H1 (cell line): ENCODE results near the gene PREX1. TPM values are rescaled to one million over a fixed set of nuclear protein-coding genes. Genes with fewer than 3 reads are reported as not detected.

Experiments
- CTCF ChIA-PET: fragments of 300-600 bp; sonication (Branson Sonifier 250); formaldehyde crosslinking; loops from one replicate; lab custom pipeline; 2021; ENCODE audit not compliant: partially characterized antibody; lab: Charles Lee
- POLR2A ChIA-PET: fragments of 300-600 bp; sonication (Branson Sonifier 250); formaldehyde crosslinking; loops from one replicate; lab custom pipeline; 2021; ENCODE audit warnings: inconsistent platforms; ENCODE audit not compliant: partially characterized antibody; lab: Charles Lee
- DNase-seq, 2 experiments: peaks; one replicate each; pipeline versions ENCODE4 v3.0.0 to v3.0.0-alpha.2; 2010 to 2022; ENCODE audit warnings: low spot score in 2 of 2, low read depth in 1 of 2, mixed read lengths in 1 of 2
- FAIRE-seq: peaks from 2 replicates; lab custom pipeline; 2011; peaks lifted over from hg19 to GRCh38; lab: Jason Lieb, UNC
- H2AFZ ChIP-seq: 2 replicates; pipeline ENCODE4 v1.8.1; 2012; ENCODE audit warnings: low read length, inconsistent platforms
- H2AK5ac ChIP-seq: 2 replicates; pipeline ENCODE4 v1.6.1; 2013; ENCODE audit warnings: low read depth, low read length
- H2BK120ac ChIP-seq: replicated peaks from 2 replicates; pipeline ENCODE3; 2013; ENCODE audit warnings: low read depth, low read length, inconsistent platforms
- H2BK12ac ChIP-seq: 2 replicates; pipeline ENCODE4 v1.6.1; 2013; ENCODE audit warnings: low read depth, low read length
- H2BK15ac ChIP-seq: 2 replicates; pipeline ENCODE4 v1.6.1; 2013; ENCODE audit warnings: low read length
- H2BK20ac ChIP-seq: 2 replicates; pipeline ENCODE4 v1.6.1; 2013; ENCODE audit warnings: low read length
- H2BK5ac ChIP-seq: 2 replicates; pipeline ENCODE4 v1.6.1; 2013; ENCODE audit warnings: low read depth, low read length
- H3K14ac ChIP-seq: 2 replicates; pipeline ENCODE4 v1.6.1; 2013; ENCODE audit warnings: inconsistent platforms; ENCODE audit not compliant: insufficient read length
- H3K18ac ChIP-seq: 2 replicates; pipeline ENCODE4 v1.6.1; 2013; ENCODE audit warnings: low read length; ENCODE audit errors: extremely low read depth
- H3K23ac ChIP-seq: 2 replicates; pipeline ENCODE4 v1.6.1; 2013; ENCODE audit warnings: inconsistent platforms; ENCODE audit not compliant: insufficient read length
- H3K23me2 ChIP-seq: 2 replicates; pipeline ENCODE4 v1.6.1; 2013; ENCODE audit warnings: low read depth, low read length
- H3K27ac ChIP-seq: 2 replicates; pipeline ENCODE4 v1.6.1; 2011; ENCODE audit warnings: low read depth, low read length, inconsistent platforms
- H3K27me3 ChIP-seq, 4 experiments: replicated peaks in 1 of 4; 1 replicate in 1 of 4; 2 replicates in 3 of 4; pipeline versions ENCODE4 v1.6.1 to v1.8.1; 2011 to 2013; ENCODE audit warnings: low read length in 3 of 4, mild to moderate bottlenecking in 3 of 4, inconsistent platforms in 2 of 4, mixed read lengths in 2 of 4, moderate library complexity in 1 of 4; ENCODE audit not compliant: control insufficient read depth in 3 of 4, insufficient read depth in 3 of 4; ENCODE audit errors: extremely low read depth in 1 of 4
- H3K36me3 ChIP-seq, 4 experiments: 2 replicates each; pipeline versions ENCODE4 v1.6.1 to v1.8.1; 2011 to 2013; ENCODE audit warnings: mild to moderate bottlenecking in 4 of 4, low read length in 3 of 4, moderate library complexity in 2 of 4, control low read depth in 1 of 4, inconsistent platforms in 1 of 4; ENCODE audit not compliant: insufficient read depth in 4 of 4, control insufficient read depth in 2 of 4
- H3K4ac ChIP-seq: replicated peaks from 2 replicates; pipeline ENCODE3; 2013; ENCODE audit warnings: low read length, low read depth, mixed read lengths, inconsistent platforms; ENCODE audit not compliant: insufficient read length
- H3K4me1 ChIP-seq, 4 experiments: replicated peaks in 1 of 4; 1 replicate in 1 of 4; 2 replicates in 3 of 4; pipeline versions ENCODE4 v1.6.1 to v1.8.1; 2011 to 2013; ENCODE audit warnings: low read length in 3 of 4, inconsistent platforms in 2 of 4, mixed read lengths in 1 of 4; ENCODE audit not compliant: insufficient read depth in 4 of 4, control insufficient read depth in 3 of 4
- H3K4me2 ChIP-seq, 2 experiments: 2 replicates each; pipeline versions ENCODE4 v1.6.1 to v1.8.1; 2011 to 2013; ENCODE audit warnings: low read depth in 2 of 2, low read length in 2 of 2, control low read depth in 1 of 2, inconsistent platforms in 1 of 2, mild to moderate bottlenecking in 1 of 2; ENCODE audit not compliant: insufficient read depth in 1 of 2
- H3K4me3 ChIP-seq, 4 experiments: fragments of 200-600, 300-600 bp in 1 of 4; sonication (generic), shearing (Covaris generic), sonication (Bioruptor Twin) in 1 of 4; 2 replicates each; pipeline versions ENCODE4 v1.5.1 to v1.8.1; 2011 to 2016; ENCODE audit warnings: low read length in 4 of 4, low read depth in 3 of 4, control low read depth in 2 of 4, inconsistent platforms in 2 of 4, mild to moderate bottlenecking in 2 of 4, mixed read lengths in 1 of 4, moderate library complexity in 1 of 4; ENCODE audit not compliant: insufficient read depth in 2 of 4; ENCODE audit errors: extremely low read depth in 1 of 4
- H3K56ac ChIP-seq: replicated peaks from 2 replicates; pipeline ENCODE3; 2013; ENCODE audit warnings: low read depth, mild to moderate bottlenecking, mixed read lengths, low read length, inconsistent platforms; ENCODE audit not compliant: insufficient read length
- H3K79me1 ChIP-seq: 2 replicates; pipeline ENCODE4 v1.6.1; 2013; ENCODE audit warnings: low read depth, low read length, control low read depth
- H3K79me2 ChIP-seq, 2 experiments: 2 replicates each; pipeline versions ENCODE4 v1.6.1 to v1.8.1; 2012 to 2013; ENCODE audit warnings: low read length in 2 of 2, mild to moderate bottlenecking in 2 of 2, inconsistent platforms in 1 of 2; ENCODE audit not compliant: insufficient read depth in 2 of 2, control insufficient read depth in 1 of 2
- H3K9ac ChIP-seq, 4 experiments: replicated peaks in 1 of 4; 1 replicate in 1 of 4; 2 replicates in 3 of 4; pipeline versions ENCODE4 v1.6.1 to v1.8.1; 2011 to 2013; ENCODE audit warnings: low read depth in 3 of 4, low read length in 3 of 4, control low read depth in 2 of 4, mild to moderate bottlenecking in 2 of 4, moderate library complexity in 2 of 4, inconsistent platforms in 1 of 4; ENCODE audit errors: extremely low read depth in 1 of 4
- H3K9me3 ChIP-seq, 2 experiments: 2 replicates each; pipeline versions ENCODE4 v1.6.1 to v1.8.1; 2012 to 2013; ENCODE audit warnings: mild to moderate bottlenecking in 2 of 2, moderate library complexity in 2 of 2, control low read depth in 1 of 2, inconsistent platforms in 1 of 2, low read depth in 1 of 2, low read length in 1 of 2, mixed read lengths in 1 of 2; ENCODE audit not compliant: insufficient read depth in 2 of 2
- H4K20me1 ChIP-seq, 2 experiments: replicated peaks in 1 of 2; 2 replicates each; pipeline versions ENCODE3 to v1.8.1; 2011 to 2013; ENCODE audit warnings: inconsistent platforms in 2 of 2, low read length in 2 of 2, mild to moderate bottlenecking in 1 of 2; ENCODE audit not compliant: insufficient read depth in 2 of 2, control insufficient read depth in 1 of 2
- H4K5ac ChIP-seq: 2 replicates; pipeline ENCODE4 v1.6.1; 2013; ENCODE audit warnings: low read length, low read depth, mixed read lengths, inconsistent platforms; ENCODE audit not compliant: insufficient read length
- H4K8ac ChIP-seq: 2 replicates; pipeline ENCODE4 v1.8.0; 2013; ENCODE audit warnings: mild to moderate bottlenecking, moderate library complexity, low read length, inconsistent platforms; ENCODE audit not compliant: insufficient read depth; ENCODE audit errors: extremely low read depth
- H4K91ac ChIP-seq: replicated peaks from 2 replicates; pipeline ENCODE3; 2013; ENCODE audit warnings: low read length, mixed read lengths, inconsistent platforms; ENCODE audit not compliant: insufficient read length
- CEBPB ChIP-seq: IDR thresholded peaks from 2 replicates; pipeline ENCODE4 v1.6.1; 2012; ENCODE audit warnings: low read depth, low read length
- CREB1 ChIP-seq: IDR thresholded peaks from 2 replicates; pipeline ENCODE4 v1.6.1; 2012; ENCODE audit warnings: inconsistent platforms
- FOSL1 ChIP-seq: IDR thresholded peaks from 2 replicates; pipeline ENCODE4 v1.6.1; 2011; ENCODE audit warnings: mild to moderate bottlenecking, low read depth, low read length, moderate library complexity; ENCODE audit not compliant: insufficient read depth
- GABPA ChIP-seq: IDR thresholded peaks from 2 replicates; pipeline ENCODE4 v1.6.1; 2011; ENCODE audit warnings: mild to moderate bottlenecking, low read length, moderate library complexity, borderline replicate concordance; ENCODE audit not compliant: insufficient read depth
- KDM1A ChIP-seq: fragments of 200-600, 300-600 bp; sonication (generic); IDR thresholded peaks from 2 replicates; pipeline ENCODE4 v1.7.1; 2016; ENCODE audit warnings: mild to moderate bottlenecking, low read length, borderline replicate concordance
- MAFK ChIP-seq: IDR thresholded peaks from 2 replicates; pipeline ENCODE4 v1.6.1; 2012; ENCODE audit warnings: low read depth, mild to moderate bottlenecking, improper control_type of control experiment, low read length
- NANOG ChIP-seq: IDR thresholded peaks from 2 replicates; pipeline ENCODE4 v1.6.1; 2011; ENCODE audit warnings: low read length, low read depth, mild to moderate bottlenecking, inconsistent platforms; ENCODE audit not compliant: insufficient read depth, poor library complexity, severe bottlenecking
- PHF8 ChIP-seq: fragments of 200-600 bp; sonication (generic); conservative IDR thresholded peaks from 2 replicates; pipeline ENCODE4 v1.7.1; 2012; ENCODE audit warnings: low read depth, mild to moderate bottlenecking, inconsistent platforms, low read length, moderate library complexity
- POLR2AphosphoS5 ChIP-seq: IDR thresholded peaks from 2 replicates; pipeline ENCODE4 v1.6.1; 2011; ENCODE audit warnings: low read depth, low read length
- RAD21 ChIP-seq, 2 experiments: IDR thresholded peaks in 1 of 2; conservative IDR thresholded peaks in 1 of 2; 2 replicates each; pipeline ENCODE4 v1.6.1; 2011; ENCODE audit warnings: low read depth in 2 of 2, low read length in 2 of 2, improper control_type of control experiment in 1 of 2, inconsistent platforms in 1 of 2, mild to moderate bottlenecking in 1 of 2, moderate library complexity in 1 of 2
- SAP30 ChIP-seq: fragments of 300-600 bp; sonication (generic); IDR thresholded peaks from 2 replicates; pipeline ENCODE4 v1.7.1; 2012; ENCODE audit warnings: low read length, moderate library complexity, mild to moderate bottlenecking, inconsistent platforms; ENCODE audit not compliant: insufficient read depth, insufficient replicate concordance
- SIRT6 ChIP-seq: IDR thresholded peaks from one replicate; pipeline ENCODE4 v1.7.1; 2012; ENCODE audit warnings: low read length, inconsistent platforms
- SP4 ChIP-seq: IDR thresholded peaks from 2 replicates; pipeline ENCODE4 v1.6.1; 2012; ENCODE audit warnings: low read length, inconsistent platforms
- polyA plus RNA-seq, 7 experiments: library from polyadenylated mRNA; depleted of rRNA in 3 of 7; stranded (reverse) in 5 of 7; unstranded in 2 of 7; fragments of >200 nt in 5 of 7; fragments of 200-250 nt in 2 of 7; gene quantifications; 1 replicate in 5 of 7; 2 replicates in 1 of 7; 4 replicates in 1 of 7; pipeline versions ENCODE4 v1.2.1 to v1.2.3, GENCODE V29; 2011 to 2013; ENCODE audit warnings: missing spikeins in 2 of 7, mixed read lengths in 2 of 7
- total RNA-seq: library from RNA; stranded (reverse); fragmentation: NEBNext Ultra II Directional; extraction: Animal tissue kit (Norgen Biotek cat#: 25700); gene quantifications from 2 replicates; pipeline ENCODE4 v1.2.1, GENCODE V29; 2021
- TF ChIP-seq, protein P1 (sequence below): IDR thresholded peaks from 2 replicates; pipeline ENCODE4 v1.6.1; 2012; ENCODE audit warnings: inconsistent platforms
- TF ChIP-seq, protein P2 (sequence below): IDR thresholded peaks from 2 replicates; pipeline ENCODE4 v1.6.1; 2011; ENCODE audit warnings: low read depth, mild to moderate bottlenecking, low read length; ENCODE audit not compliant: insufficient read depth

Gene PREX1
- total and polyA plus RNA-seq, 2 of the 8 experiments (the other 6 are each of a cell fraction or from before 2014, with no cell fraction given) = 10.7 to 12.8 TPM

DNA sequence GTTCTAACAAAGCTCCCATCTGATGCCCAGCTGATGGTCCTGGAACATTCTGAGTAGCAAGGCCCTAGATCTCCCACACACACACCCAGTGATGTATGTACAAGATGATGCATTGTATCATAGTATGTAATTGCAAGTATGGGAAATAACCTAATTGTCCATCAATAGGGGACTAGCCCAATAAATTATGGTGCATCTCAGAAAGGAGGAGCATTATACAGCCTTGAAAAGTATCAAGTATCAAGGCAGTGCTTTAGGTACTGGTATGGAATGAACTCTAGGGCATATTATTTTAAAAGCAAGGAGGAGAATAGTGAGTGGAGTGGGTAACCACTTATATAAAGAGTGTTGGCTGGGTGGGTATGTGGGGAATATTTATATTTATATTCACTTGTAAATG lies 24.8 kb upstream of the PREX1 start:
- Histone ChIP-seq H3K27ac (no peak overlapping the region), H3K4me3 (no peak overlapping the region), H3K27me3 (no peaks in the 10 kb centered on the region), H2BK120ac (no peak overlapping the region), H2AFZ (no peak overlapping the region), H4K8ac (no peak overlapping the region), H3K4me2 (no peak overlapping the region), H2AK5ac (no peak overlapping the region), H4K20me1 (no peaks in the 10 kb centered on the region), H3K9ac (no peak overlapping the region), H3K9me3 (no peaks in the 10 kb centered on the region), H3K36me3 (no peaks in the 10 kb centered on the region), H2BK12ac (no peak overlapping the region), H2BK5ac (no peak overlapping the region), H3K18ac (no peak overlapping the region), H3K14ac (no peak overlapping the region), H3K79me2 (no peaks in the 10 kb centered on the region), H3K56ac (no peak overlapping the region), H4K91ac (no peak overlapping the region), H3K23me2 (no peaks in the 10 kb centered on the region), H2BK20ac (no peak overlapping the region), H4K5ac (no peak overlapping the region), H2BK15ac (no peak overlapping the region), H3K4me1 (0 out of 7 replicates have a peak, but pooled peaks cover 0 to 2% (median 0%) of the 10 kb centered on the region in 4 experiments), H3K79me1 (no peaks in the 10 kb centered on the region), H3K4ac (no peak overlapping the region), H3K23ac (no peak overlapping the region)
- POLR2A ChIA-PET = no interaction called here
- DNase-seq = no peak
- no peak for FAIRE-seq
- CTCF ChIA-PET = no interaction called here
- TF ChIP-seq, protein P1, sequence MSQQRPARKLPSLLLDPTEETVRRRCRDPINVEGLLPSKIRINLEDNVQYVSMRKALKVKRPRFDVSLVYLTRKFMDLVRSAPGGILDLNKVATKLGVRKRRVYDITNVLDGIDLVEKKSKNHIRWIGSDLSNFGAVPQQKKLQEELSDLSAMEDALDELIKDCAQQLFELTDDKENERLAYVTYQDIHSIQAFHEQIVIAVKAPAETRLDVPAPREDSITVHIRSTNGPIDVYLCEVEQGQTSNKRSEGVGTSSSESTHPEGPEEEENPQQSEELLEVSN = no peak
- TF ChIP-seq SIRT6 (no peak), FOSL1 (no peak), CEBPB (no peak), SAP30 (no peak), POLR2AphosphoS5 (no peak), CREB1 (no peak), RAD21 (IDR thresholded peaks at IDR 0.05 in 1 of 2, conservative IDR thresholded peaks at IDR 0.05 in 1 of 2; ENCODE audit: low read depth in 2 of 2, low read length in 2 of 2) (no peak), NANOG (no peak), SP4 (no peak), GABPA (no peak), PHF8 (no peak), KDM1A (no peak), MAFK (no peak)
- TF ChIP-seq, protein P2, sequence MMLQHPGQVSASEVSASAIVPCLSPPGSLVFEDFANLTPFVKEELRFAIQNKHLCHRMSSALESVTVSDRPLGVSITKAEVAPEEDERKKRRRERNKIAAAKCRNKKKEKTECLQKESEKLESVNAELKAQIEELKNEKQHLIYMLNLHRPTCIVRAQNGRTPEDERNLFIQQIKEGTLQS = no peak
